Caco-2 (cell line): ENCODE results near the gene TRNP1. TPM values are rescaled to one million over a fixed set of nuclear protein-coding genes. Genes with fewer than 3 reads are reported as not detected.

Experiments used
- BruUV-seq: library from RNA; stranded (reverse); fragments of 400-500 nt; replicated peaks from 2 replicates; lab custom pipeline; 2021; lab: Mats Ljungman, UMichigan
- CTCF ChIA-PET: fragments of 300-600 bp; sonication (Branson Sonifier 250); formaldehyde crosslinking; loops from one replicate; lab custom pipeline; 2022; ENCODE audit warnings: antibody characterized with exemption; lab: Charles Lee
- POLR2A ChIA-PET: fragments of 300-600 bp; sonication (Branson Sonifier 250); formaldehyde crosslinking; loops from one replicate; lab custom pipeline; 2022; ENCODE audit warnings: antibody characterized with exemption; lab: Charles Lee
- DNase-seq, 2 experiments: peaks; one replicate each; pipeline versions ENCODE4 v3.0.0 to v3.0.0-alpha.2; 2020 to 2022
- H3K27me3 ChIP-seq: replicated peaks from 2 replicates; pipeline ENCODE4 v1.6.0; 2011; ENCODE audit warnings: low read length; ENCODE audit not compliant: control insufficient read depth, insufficient read depth
- H3K36me3 ChIP-seq: 2 replicates; pipeline ENCODE4 v1.5.1; 2011; ENCODE audit warnings: low read length; ENCODE audit not compliant: control insufficient read depth, insufficient read depth
- H3K4me1 ChIP-seq: fragments of 250-450 bp; sonication (Bioruptor Pico); 2 replicates; pipeline ENCODE4 v1.5.1; 2020; ENCODE audit warnings: mild to moderate bottlenecking
- H3K4me3 ChIP-seq: 2 replicates; pipeline ENCODE4 v1.5.1; 2011; ENCODE audit warnings: low read depth, mild to moderate bottlenecking, control low read depth, low read length
- H3K9me3 ChIP-seq: fragments of 250-450 bp; sonication (Bioruptor Pico); 2 replicates; pipeline ENCODE4 v1.5.1; 2020; ENCODE audit warnings: mild to moderate bottlenecking, moderate library complexity
- H3K27ac Mint-ChIP-seq: one replicate; pipeline ENCODE4 v1.8.0; 2022; ENCODE audit warnings: mixed read lengths; ENCODE audit not compliant: unreplicated experiment
- H3K27me3 Mint-ChIP-seq: one replicate; pipeline ENCODE4 v1.8.0; 2022; ENCODE audit warnings: mixed read lengths; ENCODE audit not compliant: insufficient read depth, unreplicated experiment
- H3K36me3 Mint-ChIP-seq: one replicate; pipeline ENCODE4 v1.8.0; 2022; ENCODE audit warnings: mild to moderate bottlenecking, mixed read lengths; ENCODE audit not compliant: insufficient read depth, unreplicated experiment
- H3K4me1 Mint-ChIP-seq: one replicate; pipeline ENCODE4 v1.8.0; 2022; ENCODE audit warnings: low read depth, mixed read lengths; ENCODE audit not compliant: unreplicated experiment
- H3K4me3 Mint-ChIP-seq: one replicate; pipeline ENCODE4 v1.8.0; 2022; ENCODE audit warnings: mild to moderate bottlenecking, moderate library complexity, mixed read lengths; ENCODE audit not compliant: unreplicated experiment
- H3K9me3 Mint-ChIP-seq: one replicate; pipeline ENCODE4 v1.8.0; 2022; ENCODE audit warnings: mixed read lengths; ENCODE audit not compliant: unreplicated experiment
- CTCF ChIP-seq, 2 experiments: fragments of 200-600 bp in 1 of 2; IDR thresholded peaks; 1 replicate in 1 of 2; 2 replicates in 1 of 2; pipeline versions ENCODE4 v1.5.1 to v1.8.0; 2011 to 2022; ENCODE audit warnings: antibody characterized with exemption in 1 of 2, control low read depth in 1 of 2, inconsistent platforms in 1 of 2, low read depth in 1 of 2, low read length in 1 of 2, mild to moderate bottlenecking in 1 of 2, moderate library complexity in 1 of 2; ENCODE audit not compliant: insufficient read depth in 1 of 2, severe bottlenecking in 1 of 2, unreplicated experiment in 1 of 2
- intact Hi-C: fragments of 100-400 bp; cut with micrococcal nuclease; formaldehyde crosslinking; loops from one replicate; pipeline ENCODE4 v1.10.0; 2022; ENCODE audit not compliant: unreplicated experiment
- total RNA-seq: library from RNA; stranded (reverse); gene quantifications from 2 replicates; pipeline ENCODE4 v1.2.3, GENCODE V29; 2022

TRNP1 gene
- total RNA-seq, 1 experiment from 2014 or later = 23.6 TPM

- Histone ChIP-seq H3K36me3 (peaks cover 2% of the 10 kb centered on the region; the same call in 1 of the 2 replicates), H3K9me3 (no peaks in the 10 kb centered on the region), H3K4me3 (no peak overlapping the region), H3K27me3 (no peaks in the 10 kb centered on the region), H3K4me1 (peaks cover 68% of the 10 kb centered on the region)
- intact Hi-C loops = no loop called here
- TF ChIP-seq CTCF (IDR thresholded peaks at IDR 0.05; ENCODE audit: insufficient read depth in 1 of 2, low read depth in 1 of 2, low read length in 1 of 2, severe bottlenecking in 1 of 2, unreplicated experiment in 1 of 2) = no peak
- Mint-ChIP-seq H3K36me3 (peaks cover 50% of the 10 kb centered on the region), H3K9me3 (no peaks in the 10 kb centered on the region), H3K4me3 (no peak overlapping the region), H3K27ac (no peak overlapping the region), H3K4me1 (peaks cover 12% of the 10 kb centered on the region), H3K27me3 (no peaks in the 10 kb centered on the region)
- ChIA-PET POLR2A (interaction anchor here (1.0 to 2.1 kb wide), 2 partner anchors 8 to 11 kb away, joined by 3 to 5 read pairs; partner anchors contain the start of genes TENT5B and TRNP1), CTCF (no interaction called here)
- DNase-seq = no peak
- no TSS peak for BruUV-seq
Measured at GRCh38 chr1:27005166-27005530, 11.7 kb downstream of the TRNP1 start.

GRCh38 chr1:27005648-27006496 is 12.4 kb downstream of the TRNP1 start:
- Mint-ChIP-seq H3K27me3 (no peaks in the 10 kb centered on the region), H3K4me1 (peaks cover 12% of the 10 kb centered on the region), H3K4me3 (no peak overlapping the region), H3K27ac (no peak overlapping the region), H3K9me3 (no peaks in the 10 kb centered on the region), H3K36me3 (peaks cover 51% of the 10 kb centered on the region)
- intact Hi-C loops = no loop called here
- no peak for TF ChIP-seq CTCF (IDR thresholded peaks at IDR 0.05; ENCODE audit: insufficient read depth in 1 of 2, low read depth in 1 of 2, low read length in 1 of 2, severe bottlenecking in 1 of 2, unreplicated experiment in 1 of 2)
- H3K36me3 ChIP-seq = peaks cover 2% of the 10 kb centered on the region; the same call in 1 of the 2 replicates
- ChIA-PET POLR2A (interaction anchor here (2.1 kb wide), 1 partner anchor 11 kb away, joined by 5 read pairs; the partner anchor contains the start of gene TRNP1), CTCF (no interaction called here)
- no peaks in the 10 kb centered on the region for H3K9me3 ChIP-seq
- DNase-seq = no peak
- no TSS peak for BruUV-seq
- H3K4me3 ChIP-seq = no peak overlapping the region
- peaks cover 68% of the 10 kb centered on the region for H3K4me1 ChIP-seq
- H3K27me3 ChIP-seq = no peaks in the 10 kb centered on the region

- H3K27me3 Mint-ChIP-seq = no peaks in the 10 kb centered on the region
- no peak overlapping the region for H3K4me3 Mint-ChIP-seq
- no peak overlapping the region for H3K27ac Mint-ChIP-seq
- TF ChIP-seq CTCF (IDR thresholded peaks at IDR 0.05; ENCODE audit: insufficient read depth in 1 of 2, low read depth in 1 of 2, low read length in 1 of 2, severe bottlenecking in 1 of 2, unreplicated experiment in 1 of 2) = no peak
- intact Hi-C loops = no loop called here
- H3K9me3 ChIP-seq = no peaks in the 10 kb centered on the region
- peaks cover 2% of the 10 kb centered on the region; the same call in 1 of the 2 replicates for H3K36me3 ChIP-seq
- no TSS peak for BruUV-seq
- no peak overlapping the region for H3K4me3 ChIP-seq
- CTCF ChIA-PET = no interaction called here
- no peaks in the 10 kb centered on the region for H3K27me3 ChIP-seq
- H3K36me3 Mint-ChIP-seq = peaks cover 55% of the 10 kb centered on the region
- POLR2A ChIA-PET = no interaction called here
- peaks cover 67% of the 10 kb centered on the region for H3K4me1 ChIP-seq
- no peaks in the 10 kb centered on the region for H3K9me3 Mint-ChIP-seq
- DNase-seq = no peak
- H3K4me1 Mint-ChIP-seq = peaks cover 15% of the 10 kb centered on the region
Measured at GRCh38 chr1:27006683-27007082, 13.2 kb downstream of the TRNP1 start.
